Ishikawa (cell line): ENCODE measurements around the gene GCN1.

Source experiments
- CEBPB ChIP-seq: IDR thresholded peaks from 2 replicates; pipeline ENCODE4 v1.6.1; 2012
- CREB1 ChIP-seq: IDR thresholded peaks from 2 replicates; pipeline ENCODE4 v1.6.1; 2012; ENCODE audit warnings: low read depth
- EGR1 ChIP-seq: IDR thresholded peaks from 2 replicates; pipeline ENCODE4 v1.6.1; 2012
- EP300 ChIP-seq: IDR thresholded peaks from 2 replicates; pipeline ENCODE4 v1.6.1; 2012; ENCODE audit warnings: borderline replicate concordance
- FOXM1 ChIP-seq: IDR thresholded peaks from 2 replicates; pipeline ENCODE4 v1.6.1; 2012; ENCODE audit warnings: low read depth, borderline replicate concordance
- MAX ChIP-seq: IDR thresholded peaks from 2 replicates; pipeline ENCODE4 v1.6.1; 2012
- NFIC ChIP-seq: IDR thresholded peaks from 2 replicates; pipeline ENCODE4 v1.6.1; 2012
- RAD21 ChIP-seq: IDR thresholded peaks from 2 replicates; pipeline ENCODE4 v1.6.1; 2012; ENCODE audit warnings: low read depth
- REST ChIP-seq: IDR thresholded peaks from 2 replicates; pipeline ENCODE4 v1.6.1; 2012; ENCODE audit warnings: low read depth, mild to moderate bottlenecking
- TAF1 ChIP-seq: IDR thresholded peaks from 2 replicates; pipeline ENCODE4 v1.6.1; 2012; ENCODE audit warnings: low read depth, mild to moderate bottlenecking
- TCF12 ChIP-seq: IDR thresholded peaks from 2 replicates; pipeline ENCODE4 v1.6.1; 2012; ENCODE audit warnings: low read depth
- TEAD4 ChIP-seq: IDR thresholded peaks from 2 replicates; pipeline ENCODE4 v1.6.1; 2012
- USF1 ChIP-seq: IDR thresholded peaks from 2 replicates; pipeline ENCODE4 v1.6.1; 2012
- YY1 ChIP-seq: IDR thresholded peaks from 2 replicates; pipeline ENCODE4 v1.6.1; 2012; ENCODE audit warnings: low read depth
- ZBTB7A ChIP-seq: IDR thresholded peaks from 2 replicates; pipeline ENCODE4 v1.6.1; 2012; ENCODE audit warnings: low read depth

GCN1 gene

GRCh38 chr12:120099738-120100137 lies 94.8 kb downstream of the GCN1 start:
- TF ChIP-seq TAF1 (no peak), MAX (no peak), TCF12 (no peak), REST (no peak), CEBPB (no peak), FOXM1 (no peak), TEAD4 (no peak), YY1 (no peak)

GRCh38 chr12:120098756-120099470 lies 95.6 kb downstream of the GCN1 start:
- no peak for TF ChIP-seq TAF1

- TF ChIP-seq ZBTB7A (no peak), CREB1 (no peak), YY1 (no peak), USF1 (no peak), TEAD4 (no peak), CEBPB (no peak), TCF12 (no peak), FOXM1 (no peak), RAD21 (no peak), MAX (no peak), EGR1 (no peak), NFIC (no peak)
Observed at GRCh38 chr12:120096671-120097202, 97.8 kb downstream of the GCN1 start.

GRCh38 chr12:120095736-120096135 lies 98.8 kb downstream of the GCN1 start:
- TF ChIP-seq EGR1 = no peak
- no peak for TF ChIP-seq TAF1
- no peak for TF ChIP-seq FOXM1
- TF ChIP-seq CEBPB = no peak
- TF ChIP-seq RAD21 = no peak
- no peak for TF ChIP-seq TCF12
- no peak for TF ChIP-seq MAX
- TF ChIP-seq YY1 = no peak
- no peak for TF ChIP-seq EP300
- TF ChIP-seq USF1 = no peak
- no peak for TF ChIP-seq REST

GRCh38 chr12:120095331-120095730 lies 99.2 kb downstream of the GCN1 start:
- TF ChIP-seq MAX = no peak
- TF ChIP-seq USF1 = no peak
- no peak for TF ChIP-seq TEAD4
- no peak for TF ChIP-seq FOXM1
- TF ChIP-seq TCF12 = no peak
- TF ChIP-seq REST = no peak
- TF ChIP-seq YY1 = no peak
- TF ChIP-seq EP300 = no peak
- no peak for TF ChIP-seq RAD21
- TF ChIP-seq TAF1 = no peak
- no peak for TF ChIP-seq EGR1
- no peak for TF ChIP-seq ZBTB7A
- no peak for TF ChIP-seq NFIC
- no peak for TF ChIP-seq CEBPB
- no peak for TF ChIP-seq CREB1
